ENCODE measurements around the gene ZNF585A. TPM values are rescaled to one million over a fixed set of nuclear protein-coding genes. Genes with fewer than 3 reads are reported as not detected.

The ZNF585A gene
- 10 to 100 TPM in 2 of 4 donors, 1 to 10 TPM in 2; 3.2 to 14.1 (median 11.1) TPM for total RNA-seq

DNA sequence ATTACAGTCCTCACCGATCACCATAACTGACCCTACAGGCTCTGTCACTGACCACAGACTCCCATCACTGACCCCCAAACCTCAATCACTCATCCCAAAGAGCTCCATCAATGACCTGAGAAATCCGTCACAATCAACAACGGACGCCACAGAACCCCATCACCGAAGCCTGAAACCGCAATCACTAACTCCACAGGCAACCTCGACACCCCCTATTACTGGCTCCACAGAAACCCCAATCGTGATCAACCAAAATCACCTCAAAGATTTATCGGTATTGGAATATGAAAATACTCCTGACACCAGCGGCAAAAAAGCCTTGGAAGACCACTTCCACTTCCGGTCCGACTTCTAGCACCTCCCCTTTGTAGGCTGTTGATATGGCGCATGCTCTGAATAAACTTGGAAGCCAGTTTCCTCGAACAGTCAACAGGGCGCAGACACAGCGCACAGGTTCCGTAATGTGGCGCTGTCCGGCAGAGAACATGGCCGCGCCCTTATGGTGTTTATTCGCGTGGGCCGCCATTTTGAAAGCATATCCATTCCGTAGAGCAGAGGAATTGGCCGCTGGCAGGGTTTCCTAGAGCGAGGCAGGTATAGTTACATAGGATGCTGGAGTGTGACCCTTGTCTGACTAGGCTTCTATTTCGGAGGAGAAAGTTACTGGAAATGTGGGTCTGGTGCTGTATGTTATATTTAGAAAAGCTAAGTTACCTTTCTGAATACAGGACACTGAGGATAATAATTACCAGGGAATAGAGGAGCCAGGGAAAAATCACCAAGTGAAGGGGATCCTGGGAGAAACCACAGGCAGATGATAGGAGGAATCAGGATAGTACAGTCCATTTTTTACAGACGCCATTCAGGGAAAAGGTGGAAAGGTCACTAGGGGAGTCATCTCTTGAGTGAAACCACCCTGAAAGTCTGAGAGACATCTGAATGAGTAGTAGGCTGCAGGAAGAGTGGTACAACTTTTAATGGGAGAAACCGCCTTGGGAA is at the start of gene ZNF585A:
Gene ZNF585A (minus strand): TSS at position 328 of the 999 bp plus-strand sequence. CDS start 2,785 bp downstream, outside the sequence.
- TF ChIP-seq, protein P1, sequence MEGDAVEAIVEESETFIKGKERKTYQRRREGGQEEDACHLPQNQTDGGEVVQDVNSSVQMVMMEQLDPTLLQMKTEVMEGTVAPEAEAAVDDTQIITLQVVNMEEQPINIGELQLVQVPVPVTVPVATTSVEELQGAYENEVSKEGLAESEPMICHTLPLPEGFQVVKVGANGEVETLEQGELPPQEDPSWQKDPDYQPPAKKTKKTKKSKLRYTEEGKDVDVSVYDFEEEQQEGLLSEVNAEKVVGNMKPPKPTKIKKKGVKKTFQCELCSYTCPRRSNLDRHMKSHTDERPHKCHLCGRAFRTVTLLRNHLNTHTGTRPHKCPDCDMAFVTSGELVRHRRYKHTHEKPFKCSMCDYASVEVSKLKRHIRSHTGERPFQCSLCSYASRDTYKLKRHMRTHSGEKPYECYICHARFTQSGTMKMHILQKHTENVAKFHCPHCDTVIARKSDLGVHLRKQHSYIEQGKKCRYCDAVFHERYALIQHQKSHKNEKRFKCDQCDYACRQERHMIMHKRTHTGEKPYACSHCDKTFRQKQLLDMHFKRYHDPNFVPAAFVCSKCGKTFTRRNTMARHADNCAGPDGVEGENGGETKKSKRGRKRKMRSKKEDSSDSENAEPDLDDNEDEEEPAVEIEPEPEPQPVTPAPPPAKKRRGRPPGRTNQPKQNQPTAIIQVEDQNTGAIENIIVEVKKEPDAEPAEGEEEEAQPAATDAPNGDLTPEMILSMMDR (IDR thresholded peaks at IDR 0.05) = no peak
- no peak for TF ChIP-seq POLR2A (IDR thresholded peaks at IDR 0.05)
- peak within 1 kb of the TSS; percentile 65 for H3K4me3 ChIP-seq (ENCODE audit: low read depth, poor library complexity, severe bottlenecking)
- peak; percentile 93 to 97 for DNase-seq (ENCODE audit: low spot score in 2 of 2)
- intact Hi-C loops (cut with DNase I; ENCODE audit: low total_unique reads) = no loop called here
- WGBS, 2 donors = 4 to 5% methylated on average over 29 to 30 of the region's 30 CpGs

DNA sequence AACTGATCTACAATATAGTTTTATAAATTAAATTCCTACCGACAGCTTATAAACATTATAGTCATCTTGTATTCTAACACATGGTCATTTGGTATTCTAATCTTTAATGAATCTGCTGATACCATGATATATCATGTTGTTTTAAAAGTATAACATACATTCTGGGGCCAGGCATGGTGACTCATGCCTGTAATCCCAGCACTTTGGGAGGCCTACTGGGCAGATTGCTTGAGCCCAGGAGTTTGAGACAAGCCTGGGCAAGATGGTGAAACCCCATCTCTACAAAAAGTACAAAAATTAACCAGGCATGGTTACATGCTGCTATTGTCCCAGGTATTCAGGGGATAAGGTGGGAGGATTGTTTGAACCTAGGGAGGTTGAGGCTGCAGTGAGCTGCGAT is 48.6 kb upstream of the ZNF585A start:
- H3K4me3 ChIP-seq (ENCODE audit: low read depth, poor library complexity, severe bottlenecking) = no peak overlapping the region
- no peak for DNase-seq (ENCODE audit: low spot score in 2 of 2)
- no peak for TF ChIP-seq POLR2A (IDR thresholded peaks at IDR 0.05)
- TF ChIP-seq, protein P1 (IDR thresholded peaks at IDR 0.05) = no peak
- WGBS, 2 donors = 77 to 80% methylated on average over 2 of the region's 2 CpGs
- intact Hi-C loops (cut with DNase I; ENCODE audit: low total_unique reads) = no loop called here

DNA sequence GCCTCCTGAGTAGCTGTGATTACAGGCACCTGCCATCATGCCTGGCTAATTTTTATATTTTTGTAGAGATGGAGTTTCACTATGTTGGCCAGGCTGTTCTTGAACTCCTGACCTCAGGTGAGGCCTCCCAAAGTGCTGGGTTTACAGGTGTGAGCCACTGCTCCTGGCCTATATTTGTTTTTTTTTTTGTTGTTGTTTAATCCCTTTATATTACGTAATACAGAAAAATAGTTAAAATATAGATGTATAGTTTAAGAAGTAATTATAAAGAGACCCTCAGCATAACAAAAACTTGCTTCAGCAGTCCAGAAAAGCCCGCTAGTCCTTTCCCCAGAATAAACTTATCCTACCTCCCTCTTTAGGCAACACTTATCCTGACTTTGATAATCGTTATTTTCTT is 47.9 kb upstream of the ZNF585A start:
- 94 to 97% methylated on average over 3 of the region's 3 CpGs for WGBS, 2 donors
- no peak overlapping the region for H3K4me3 ChIP-seq (ENCODE audit: low read depth, poor library complexity, severe bottlenecking)
- intact Hi-C loops (cut with DNase I; ENCODE audit: low total_unique reads) = no loop called here
- TF ChIP-seq, protein P1 (IDR thresholded peaks at IDR 0.05) = no peak
- no peak for TF ChIP-seq POLR2A (IDR thresholded peaks at IDR 0.05)
- no peak for DNase-seq (ENCODE audit: low spot score in 2 of 2)

DNA sequence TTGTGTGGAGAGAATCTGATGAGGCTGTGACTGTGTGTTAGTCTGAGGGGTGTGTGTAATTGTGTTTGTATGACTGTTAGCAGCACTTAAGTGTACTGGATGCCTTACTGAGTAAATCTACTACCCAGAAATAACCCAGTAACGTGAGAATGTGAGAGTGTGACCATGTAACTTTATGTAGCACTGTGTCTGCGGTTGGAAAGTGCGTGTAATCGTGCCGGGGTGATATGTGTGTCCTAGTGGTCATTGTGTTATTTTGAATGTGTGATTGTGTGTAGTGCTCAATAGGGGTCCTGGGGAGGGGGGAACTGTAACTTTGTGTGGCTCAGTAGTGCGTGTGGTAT is 46.1 kb upstream of the ZNF585A start:
- peak overlapping the region; percentile 64 for H3K4me3 ChIP-seq (ENCODE audit: low read depth, poor library complexity, severe bottlenecking)
- intact Hi-C loops (cut with DNase I; ENCODE audit: low total_unique reads) = no loop called here
- DNase-seq (ENCODE audit: low spot score in 2 of 2) = no peak
- TF ChIP-seq, protein P1 (IDR thresholded peaks at IDR 0.05) = no peak
- TF ChIP-seq POLR2A (IDR thresholded peaks at IDR 0.05) = no peak
- WGBS, 2 donors = 14 to 18% methylated on average over 6 of the region's 6 CpGs

DNA sequence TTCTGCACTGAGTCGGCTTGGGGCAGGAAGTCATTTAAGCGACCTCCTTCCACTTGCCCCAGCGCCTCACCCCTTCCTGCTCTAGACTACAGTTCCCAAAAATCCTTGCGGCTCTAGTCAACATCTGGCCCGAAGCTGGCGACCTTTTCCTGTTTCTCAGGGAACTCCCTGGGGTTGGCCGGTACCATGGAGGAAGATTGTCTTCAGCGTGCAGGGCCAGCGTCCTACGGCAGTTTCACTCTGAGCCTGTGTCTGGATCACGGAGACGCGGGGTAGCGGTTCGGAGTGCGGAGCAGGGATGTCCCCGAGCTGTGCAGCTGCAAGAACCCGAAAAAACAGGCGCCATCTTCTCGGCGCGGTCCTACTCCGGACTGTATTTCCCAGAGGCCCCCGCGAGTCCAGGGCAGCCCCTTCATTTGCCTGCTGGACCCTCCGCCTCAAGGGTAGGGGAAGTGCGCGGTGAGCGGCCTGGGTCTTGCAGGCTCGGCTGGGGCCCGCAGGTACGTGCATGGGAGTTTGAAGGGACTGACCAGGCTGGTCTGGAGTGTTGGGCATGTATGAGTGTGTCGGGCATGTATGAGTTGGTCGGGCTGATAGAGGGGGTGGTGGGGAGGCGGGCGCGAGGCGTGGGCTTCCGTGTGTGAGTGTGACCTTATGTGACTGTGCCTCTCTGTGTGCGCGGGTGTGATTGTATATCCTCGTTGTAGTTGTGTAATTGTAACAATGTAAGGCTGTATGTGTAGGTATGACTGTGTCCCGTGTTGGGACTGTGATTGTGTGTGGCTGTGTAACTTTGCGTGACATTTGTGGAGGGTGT is 45.5 kb upstream of the ZNF585A start, which contains the start of gene ZNF383:
Gene ZNF383 (plus strand): TSS at position 440 of the 817 bp plus-strand sequence. CDS start 12,240 bp downstream, outside the sequence.
- intact Hi-C loops (cut with DNase I; ENCODE audit: low total_unique reads) = no loop called here
- H3K4me3 ChIP-seq (ENCODE audit: low read depth, poor library complexity, severe bottlenecking) = peak within 1 kb of the TSS; percentile 64
- WGBS, 2 donors = 0% methylated on average over 28 to 41 of the region's 44 CpGs
- DNase-seq (ENCODE audit: low spot score in 2 of 2) = peak; percentile 85 to 97
- TF ChIP-seq POLR2A (IDR thresholded peaks at IDR 0.05) = no peak
- TF ChIP-seq, protein P1 (IDR thresholded peaks at IDR 0.05) = no peak

Measured in lower leg skin (tissue), 4 donors.